Suppressor macrophage treated with lipopolysaccharide for 1 hour (primary cell): Measurements from ENCODE around the gene LIPC.

Experiments used
- DNase-seq, 3 donors: peaks; one replicate each; pipeline ENCODE4 v3.0.0-alpha.2; 2020 to 2022

The LIPC gene

DNA sequence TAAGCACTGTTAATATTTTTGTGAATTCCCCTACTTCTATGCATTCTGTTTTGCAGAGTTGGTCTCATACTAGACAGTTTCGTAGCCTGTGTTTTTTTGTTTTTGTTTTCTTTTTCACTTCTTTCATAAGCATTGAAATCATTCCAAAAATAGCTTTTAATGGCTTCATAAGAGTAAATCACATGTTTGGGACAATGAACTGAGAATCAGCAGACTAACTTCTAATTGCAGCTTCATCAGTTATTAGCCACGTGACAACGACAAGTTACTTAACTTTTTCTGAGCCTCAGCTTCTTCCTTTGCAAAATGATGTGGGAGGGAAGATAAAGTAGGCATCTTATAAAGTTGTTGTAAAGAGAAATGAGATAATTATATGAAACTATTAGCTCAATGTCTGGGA, 124.8 kb downstream of the LIPC start:
- peak; percentile 39 to 70 (median 60) for DNase-seq

DNA sequence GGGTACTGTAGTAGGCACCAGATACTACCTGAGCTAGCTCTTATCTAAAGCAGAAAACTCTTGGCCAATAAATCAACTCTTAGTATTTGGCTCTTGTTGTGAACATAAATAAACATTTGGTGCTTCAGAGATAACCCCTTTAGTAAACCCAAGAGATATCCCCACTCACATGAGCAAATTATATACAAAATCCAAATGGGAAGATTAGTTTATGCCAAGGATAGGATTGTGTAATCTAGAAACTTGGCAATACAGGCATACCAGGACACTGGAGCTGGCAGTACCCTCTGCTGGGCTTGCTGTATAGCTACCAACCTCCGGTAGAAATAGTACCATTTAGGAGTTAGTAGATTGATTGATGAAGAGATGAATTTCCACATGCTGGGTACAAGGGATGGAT, 127.0 kb downstream of the LIPC start:
- no peak for DNase-seq

DNA sequence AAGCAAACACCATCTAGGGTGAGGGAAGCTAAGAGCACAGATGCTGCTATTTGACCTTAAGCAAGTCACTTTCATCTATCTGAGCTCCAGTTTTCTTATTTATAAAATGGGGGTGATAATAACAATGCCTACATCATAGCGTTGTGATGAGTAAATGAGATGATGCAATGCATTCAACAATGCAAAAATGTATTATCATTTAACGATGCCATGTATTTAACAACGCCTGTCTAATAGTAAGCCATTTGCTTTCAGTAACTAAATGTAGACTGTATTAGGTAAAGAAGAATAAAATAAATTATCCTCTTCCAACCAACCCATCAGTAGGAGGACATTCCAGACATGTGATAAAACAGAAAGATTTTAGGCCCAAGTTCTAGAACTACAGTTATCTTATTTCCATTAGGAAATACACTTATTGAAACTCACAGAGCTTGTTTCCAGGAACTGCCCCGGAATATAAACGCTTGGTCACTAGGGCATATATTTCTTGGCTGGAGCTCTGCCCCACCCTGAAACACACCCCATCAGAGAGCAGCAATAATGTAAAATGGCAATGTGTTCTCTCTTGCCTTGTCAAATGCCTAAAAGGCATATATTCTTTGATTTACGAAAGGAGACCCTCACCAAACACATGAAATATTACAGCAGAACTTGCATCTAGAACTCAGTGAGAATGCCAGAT, 128.3 kb downstream of the LIPC start:
- DNase-seq, result no peak

DNA sequence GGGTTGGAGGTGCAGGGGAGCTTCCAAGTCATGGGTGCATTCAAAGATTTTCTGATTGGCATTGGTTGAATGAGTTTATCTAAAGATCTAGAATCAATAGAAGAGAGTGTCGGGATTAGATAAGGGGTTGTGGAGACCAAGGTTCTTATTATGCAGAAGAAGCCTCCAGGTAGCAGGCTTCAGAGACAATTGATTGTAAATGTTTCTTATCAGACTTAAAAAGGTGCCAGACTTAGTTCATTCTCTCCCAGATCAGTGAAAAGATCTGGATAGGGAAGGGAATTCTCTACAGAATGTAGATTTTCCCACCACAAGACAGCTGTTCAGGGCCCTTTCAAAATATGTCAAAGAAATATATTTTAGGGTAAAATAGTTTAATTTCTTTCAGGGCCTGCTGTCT, 129.5 kb downstream of the LIPC start:
- DNase-seq, result no peak

DNA sequence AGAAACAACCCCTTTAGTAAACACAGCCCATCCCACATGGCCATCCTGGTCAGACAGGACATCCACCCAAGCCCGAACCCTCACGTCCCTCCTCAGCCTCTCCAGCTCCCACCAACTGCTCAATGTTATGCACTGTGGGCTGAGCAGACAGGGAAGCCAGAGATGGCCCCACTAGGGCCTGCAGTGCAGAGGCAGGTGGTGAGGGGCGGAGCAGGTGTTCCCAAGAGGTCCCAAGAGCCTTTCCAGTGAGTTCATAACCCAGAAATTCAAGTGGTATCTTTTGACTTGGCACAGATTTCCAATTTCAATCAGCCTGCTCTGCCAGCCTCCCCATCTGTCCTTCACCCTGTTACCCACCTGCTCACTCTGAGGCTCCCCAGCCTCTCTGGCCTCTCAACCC, 130.3 kb downstream of the LIPC start:
- DNase-seq, result no peak

DNA sequence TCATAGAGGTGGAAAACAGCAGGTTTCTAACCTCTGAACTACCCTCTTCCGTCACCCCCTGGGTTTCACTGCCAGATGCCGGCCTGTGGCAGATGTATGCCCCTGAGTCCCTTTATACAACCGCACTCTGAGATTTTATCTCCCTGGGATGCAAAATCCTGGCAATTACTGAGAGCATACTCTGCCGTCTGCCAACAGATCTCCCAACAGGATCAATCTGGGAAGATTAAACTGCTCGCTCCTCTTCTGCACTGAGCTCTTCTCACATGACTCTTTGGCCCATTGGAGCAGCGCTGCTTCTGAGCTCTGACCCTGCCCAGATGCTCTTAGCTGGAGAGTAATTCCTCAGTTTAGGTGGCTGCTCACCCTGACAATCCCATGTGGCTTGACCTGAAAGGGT, 133.2 kb downstream of the LIPC start:
- no peak for DNase-seq

DNA sequence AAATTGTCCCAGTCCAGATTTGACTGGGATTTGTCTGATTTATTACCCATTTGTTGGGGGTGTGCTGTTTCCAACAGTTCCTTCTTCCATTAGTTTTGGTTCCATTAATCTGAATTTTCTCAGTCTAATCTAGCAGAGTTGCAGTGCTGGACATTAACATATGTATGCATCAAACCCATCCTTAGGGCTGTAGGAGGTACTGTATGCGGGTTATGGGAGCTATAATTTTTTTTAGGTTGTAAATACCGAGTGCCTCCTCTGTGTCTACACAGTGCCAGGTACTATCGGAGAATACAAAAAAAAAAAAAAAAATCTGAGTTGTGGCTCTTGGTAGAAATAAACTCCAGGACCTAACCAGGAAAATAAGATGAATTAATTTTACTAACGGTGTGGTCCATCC, 133.8 kb downstream of the LIPC start:
- no peak for DNase-seq

DNA sequence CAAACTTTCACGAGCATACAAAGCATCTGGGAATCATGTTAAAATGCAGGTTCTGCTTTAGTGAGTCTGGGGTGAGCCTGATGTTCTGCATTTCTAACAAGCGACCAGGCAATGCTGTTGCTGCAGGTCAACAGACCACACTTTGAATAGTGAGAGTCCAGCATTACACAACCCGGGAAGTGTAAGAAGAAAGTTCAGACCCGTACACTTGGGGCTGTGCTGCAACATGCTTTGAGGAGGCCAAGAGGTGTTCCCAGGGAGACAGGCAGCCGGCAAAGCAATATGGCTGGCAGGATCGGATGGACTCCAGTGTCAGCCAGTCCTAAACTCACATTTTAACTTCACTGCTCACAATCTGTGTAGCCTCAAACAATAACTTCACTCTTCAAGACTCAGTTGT, 134.2 kb downstream of the LIPC start:
- DNase-seq, result no peak

DNA sequence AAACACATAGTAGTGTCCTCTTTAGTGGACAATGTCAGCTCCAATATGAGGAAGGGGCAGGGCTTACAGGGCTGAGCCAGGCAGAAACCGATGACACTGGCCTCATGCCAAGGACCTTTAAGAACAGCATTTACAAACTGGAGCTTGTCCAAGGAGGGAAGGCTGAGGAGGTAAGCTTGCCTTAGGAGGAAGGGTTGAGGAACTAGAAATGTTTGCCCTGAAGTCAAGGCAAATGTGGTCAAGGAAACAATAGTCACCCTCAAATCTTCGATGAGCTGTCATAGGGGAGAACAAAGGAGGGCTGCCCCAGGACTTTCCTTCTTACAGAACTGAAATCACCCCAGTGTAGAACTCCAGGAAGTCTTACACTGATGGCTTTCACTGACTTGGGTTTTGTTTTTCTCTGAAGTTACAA, 136.4 kb downstream of the LIPC start:
- peak; percentile 77 to 91 (median 87) for DNase-seq

DNA sequence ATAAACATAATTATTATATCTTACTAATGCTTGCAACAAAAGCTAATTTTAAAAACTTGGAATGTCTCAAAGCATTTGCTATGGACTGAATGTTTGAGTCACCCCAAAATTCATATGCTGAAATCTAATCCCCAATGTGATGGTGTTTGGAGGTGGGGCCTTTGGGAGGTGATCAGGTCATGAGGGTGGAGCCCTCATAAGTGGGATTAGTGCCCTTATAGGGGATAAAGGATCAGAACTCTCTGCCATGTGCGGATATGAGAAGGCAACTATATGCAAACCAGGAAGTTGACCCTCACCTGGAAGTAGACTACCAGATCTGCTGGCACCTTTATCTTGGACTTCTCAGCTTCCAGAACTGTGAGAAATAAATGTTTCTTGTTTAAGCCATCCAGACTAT, 137.7 kb downstream of the LIPC start:
- no peak for DNase-seq

DNA sequence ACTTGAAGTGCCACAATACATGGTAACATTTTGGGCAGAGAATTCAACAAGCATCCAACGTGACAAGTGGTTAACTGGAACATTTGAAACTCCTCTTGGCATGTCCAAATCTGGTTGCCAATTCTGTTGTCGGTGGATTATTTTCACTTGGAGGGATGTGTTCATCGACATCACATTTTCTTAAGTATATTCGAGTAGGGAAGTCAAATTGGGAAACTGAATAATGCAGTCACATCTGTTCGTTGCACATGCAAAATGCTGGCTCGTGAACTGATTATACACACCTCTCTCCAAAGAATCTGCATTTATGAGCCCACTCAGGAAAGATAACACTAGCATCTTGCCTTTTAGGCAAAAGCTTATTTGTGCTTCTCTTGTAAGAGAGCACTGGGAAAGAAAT, 139.7 kb downstream of the LIPC start:
- DNase-seq, result no peak

DNA sequence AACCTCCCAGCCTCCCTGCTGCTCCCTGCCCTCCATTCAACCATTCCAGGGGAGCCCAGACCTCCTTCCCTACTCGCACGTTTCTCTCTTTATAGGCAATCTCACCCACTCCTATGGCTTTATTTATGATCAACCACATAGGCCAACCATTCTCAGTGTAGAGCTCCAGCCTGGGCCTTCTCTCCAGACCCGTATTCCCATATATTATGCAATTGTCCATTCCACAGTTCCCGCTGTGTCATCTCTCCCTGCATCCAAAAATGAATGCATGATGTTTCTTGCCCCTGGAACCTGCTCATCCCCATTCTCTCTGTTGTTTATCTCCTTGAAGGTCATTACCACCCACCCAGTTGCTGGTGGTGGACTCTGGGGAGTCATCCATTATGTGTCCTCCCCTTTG, 140.7 kb downstream of the LIPC start:
- DNase-seq, result no peak

DNA sequence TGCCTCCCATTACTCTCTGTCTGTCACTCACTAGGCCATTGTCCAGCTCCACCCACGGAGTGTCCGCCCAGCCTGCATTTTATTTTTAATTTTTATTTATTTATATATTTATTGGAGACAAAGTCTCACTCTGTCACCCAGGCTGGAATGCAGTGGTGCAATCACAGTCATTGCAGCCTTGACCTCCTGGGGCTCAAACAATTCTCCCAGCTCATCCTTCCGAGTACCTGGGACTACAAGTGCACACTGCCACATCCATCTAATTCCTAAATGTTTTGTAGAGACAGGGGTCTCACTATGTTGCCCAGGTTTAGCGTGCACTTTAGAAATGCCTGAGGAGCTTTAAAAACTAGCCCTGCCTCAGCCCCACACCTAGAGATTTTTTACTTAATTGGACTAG, 141.5 kb downstream of the LIPC start:
- DNase-seq, result no peak

DNA sequence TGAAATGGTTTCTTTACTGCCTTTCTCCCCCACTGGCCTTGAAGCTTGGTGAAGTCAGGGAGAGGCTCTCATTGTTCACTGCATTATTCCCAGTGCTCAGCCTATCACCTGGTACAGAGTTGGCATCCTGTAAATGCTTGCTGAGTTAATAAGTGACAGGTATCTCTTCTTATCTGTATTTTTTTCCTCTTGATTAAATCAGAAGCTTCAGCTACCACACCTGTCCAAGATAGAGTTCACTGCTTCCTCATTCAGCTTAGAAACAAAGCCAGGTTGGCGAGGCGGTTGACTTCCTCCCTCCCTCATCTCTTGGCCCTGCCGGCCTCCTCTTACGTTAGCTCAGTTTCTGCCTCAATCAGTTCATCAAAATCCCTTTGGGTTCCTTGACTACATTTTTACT, 142.8 kb downstream of the LIPC start:
- DNase-seq, result no peak

DNA sequence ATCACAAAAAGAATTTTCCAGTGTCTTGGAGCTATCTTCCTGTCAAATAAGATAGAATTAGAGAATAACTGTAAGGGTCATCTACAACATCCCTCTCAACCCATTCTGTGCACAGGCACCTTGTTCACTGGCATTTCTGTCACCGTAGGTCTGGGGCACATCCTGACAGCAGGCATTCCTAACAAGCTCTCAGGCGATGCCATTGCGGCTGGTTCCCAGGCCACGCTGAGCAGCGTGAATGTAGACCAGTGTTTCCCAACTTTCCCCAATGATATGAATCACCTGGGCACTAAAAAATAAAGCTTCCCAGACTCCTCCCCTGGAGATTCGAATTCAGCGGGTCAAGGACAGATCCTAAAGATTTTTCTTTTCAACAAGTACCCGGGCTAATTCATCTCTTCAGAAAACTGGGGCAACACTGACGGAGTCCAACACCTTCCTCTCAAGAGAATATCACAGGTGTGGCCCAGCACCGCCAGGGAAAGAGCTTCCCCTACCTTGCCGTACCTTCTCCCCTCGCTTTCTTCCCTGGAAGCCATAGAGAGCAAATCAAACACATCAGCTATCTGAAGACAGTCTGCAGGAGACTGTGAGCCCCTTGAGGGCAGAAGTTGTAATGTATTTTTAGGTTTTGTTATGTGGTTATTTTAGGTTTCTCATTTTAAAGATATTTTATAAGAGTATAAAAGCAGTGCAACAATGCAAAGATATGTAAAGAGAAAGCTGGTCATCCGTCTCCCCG, 143.4 kb downstream of the LIPC start:
- DNase-seq, result no peak

DNA sequence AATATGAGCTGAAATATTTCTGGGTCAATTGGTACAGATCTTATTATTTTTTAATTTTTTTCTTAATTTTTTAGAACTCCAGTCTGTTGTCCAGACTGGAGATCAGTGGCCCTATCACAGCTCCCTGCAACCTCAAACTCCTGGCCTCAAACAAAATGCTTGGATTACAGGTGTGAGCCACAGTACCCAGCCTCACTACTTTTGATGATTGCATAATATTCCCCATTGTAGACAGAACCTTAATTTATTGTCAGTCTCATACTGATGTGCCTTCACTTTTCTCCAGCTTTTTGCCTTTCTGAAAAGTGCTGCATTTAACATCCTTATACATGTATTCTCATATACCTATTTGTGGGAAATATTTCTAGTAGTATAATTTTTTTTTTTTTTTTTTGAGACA, 144.9 kb downstream of the LIPC start:
- DNase-seq, result no peak

DNA sequence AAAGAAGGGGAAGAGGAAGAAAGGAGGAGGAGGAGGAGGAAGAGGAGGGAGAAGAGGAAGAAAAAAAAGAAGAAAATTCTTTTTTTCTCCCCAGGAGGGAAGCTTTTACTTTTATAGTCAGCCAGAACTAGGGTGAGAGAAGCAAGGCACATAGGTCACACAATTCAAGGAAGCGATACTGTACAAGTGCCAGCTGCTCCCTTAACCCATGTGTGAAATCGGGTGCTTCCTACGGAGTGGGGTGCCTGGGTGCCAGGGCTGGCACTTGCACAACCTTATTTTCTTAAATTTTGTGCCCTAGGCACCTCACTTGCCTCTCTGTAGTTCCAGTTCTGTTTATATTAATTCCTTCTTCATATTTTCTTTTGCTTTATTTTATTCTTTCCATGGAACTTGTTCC, 150.4 kb downstream of the LIPC start:
- DNase-seq, result peak in 2 of 3 donors; percentile 28 to 49

DNA sequence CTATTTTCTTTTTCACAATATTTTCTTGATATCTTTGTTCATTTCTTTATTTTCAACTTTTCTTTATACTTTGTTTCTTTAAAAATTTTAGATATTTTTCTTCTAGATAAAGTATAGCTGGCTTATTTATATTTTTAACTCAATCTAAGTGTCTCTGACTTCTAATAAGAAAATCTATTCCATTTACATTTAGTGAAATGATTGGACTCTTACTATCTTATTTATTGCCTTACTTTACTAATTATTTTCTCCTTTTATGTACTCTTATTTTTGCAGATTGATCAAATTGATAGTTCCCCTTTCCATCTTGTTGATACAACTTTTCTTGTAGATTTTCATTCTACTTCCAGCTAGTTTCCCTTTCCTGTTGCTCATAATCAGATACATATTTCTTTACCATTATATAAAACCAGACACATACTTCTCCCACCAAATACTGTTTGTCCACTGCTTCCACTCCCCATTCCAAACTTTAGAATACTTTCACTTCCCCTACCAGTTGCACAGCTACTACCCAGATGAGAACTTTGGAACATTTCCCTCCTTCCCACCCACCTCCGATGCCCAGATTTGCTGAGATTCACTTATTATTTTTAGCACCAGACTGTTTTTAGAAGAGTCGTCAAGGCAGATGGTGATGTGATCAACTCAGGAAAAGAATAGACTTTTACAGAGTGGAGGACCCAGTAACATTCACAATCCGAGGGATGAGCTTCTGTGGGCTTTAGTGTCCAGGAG, 151.5 kb downstream of the LIPC start:
- DNase-seq, result peak; percentile 40 to 62 (median 51)

DNA sequence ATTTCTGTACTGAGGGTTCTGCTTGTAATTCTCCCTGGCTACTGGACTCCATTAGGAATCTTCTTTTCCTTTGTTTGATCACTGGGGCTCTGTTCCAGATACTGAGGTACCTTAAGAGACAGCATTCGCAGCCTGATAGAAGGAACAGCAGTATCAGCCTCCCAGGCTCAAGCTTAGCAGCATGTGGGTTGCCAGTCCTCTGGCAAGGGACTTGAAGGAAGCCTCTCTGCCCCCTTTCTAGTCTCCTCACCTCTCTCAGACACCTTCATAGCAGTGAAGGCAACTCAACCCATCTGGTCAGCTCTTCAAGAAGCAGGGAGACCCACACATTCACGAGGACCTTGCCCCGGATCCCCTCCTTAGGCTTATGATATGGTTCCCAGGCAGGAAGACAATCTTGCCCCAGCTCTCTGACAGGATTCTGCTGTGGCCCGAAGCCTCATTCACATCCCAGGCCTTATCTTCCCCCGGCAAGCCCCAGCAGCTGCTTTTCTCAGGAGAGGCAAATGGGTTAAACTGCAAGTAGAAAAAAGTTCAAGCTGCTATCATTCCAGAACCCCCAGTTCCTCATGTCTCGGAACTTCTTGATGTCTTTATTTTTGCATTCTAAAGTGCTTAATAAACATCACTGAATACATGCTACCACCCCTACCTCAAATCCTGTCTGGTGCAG, 153.1 kb downstream of the LIPC start:
- no peak for DNase-seq

DNA sequence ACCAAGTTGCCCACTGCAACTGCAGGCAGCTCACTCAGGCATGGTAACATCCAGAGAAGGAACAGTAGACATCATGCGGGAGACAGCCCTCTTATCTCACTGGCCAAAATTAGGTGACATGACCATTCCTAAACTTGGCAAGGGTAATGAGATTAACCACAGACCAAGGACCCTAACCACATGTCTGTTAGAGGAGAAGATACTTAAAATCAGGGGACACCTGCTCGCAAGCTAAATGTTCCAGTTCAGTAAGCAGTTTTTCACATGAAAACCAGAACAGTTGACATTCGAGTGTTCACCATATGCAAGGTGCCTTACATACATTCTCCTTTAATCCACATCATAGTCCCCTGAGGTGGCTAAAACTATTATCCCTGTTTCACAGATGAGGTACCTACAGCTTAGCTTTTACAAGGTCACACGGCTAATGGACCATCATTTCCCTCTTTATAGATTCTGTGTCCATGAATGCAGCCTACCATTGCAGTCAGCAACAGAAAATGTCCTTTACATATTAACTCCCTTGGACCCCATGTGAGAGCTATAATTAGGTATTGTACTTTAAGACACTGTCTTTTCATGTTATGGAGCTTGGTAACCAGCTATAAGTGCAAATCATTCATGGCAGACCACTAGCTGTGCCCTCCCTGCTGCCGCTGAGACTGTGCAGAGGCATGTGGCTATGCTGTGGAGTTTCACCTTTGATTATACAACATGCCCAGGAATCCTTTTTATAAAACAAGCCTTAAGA, 154.1 kb downstream of the LIPC start:
- no peak for DNase-seq

DNA sequence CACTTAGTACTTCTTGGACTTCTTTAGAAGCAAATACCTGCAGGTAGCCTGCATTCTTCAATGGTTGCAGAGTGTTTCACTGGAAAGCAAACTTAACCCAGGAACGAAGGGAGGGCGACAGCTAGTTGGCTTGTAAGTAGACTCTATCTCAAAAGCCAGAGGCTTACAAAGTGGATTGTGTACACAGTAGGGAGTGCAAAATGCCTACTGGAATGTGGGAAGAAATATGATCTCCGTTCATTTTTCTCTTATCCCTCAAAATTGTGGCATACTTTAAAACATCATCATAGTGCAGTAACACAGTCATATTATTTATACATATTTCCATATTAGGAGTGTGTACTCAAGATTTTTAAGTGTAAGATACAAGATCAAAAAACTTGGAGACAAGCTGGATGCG, 155.7 kb downstream of the LIPC start:
- no peak for DNase-seq

DNA sequence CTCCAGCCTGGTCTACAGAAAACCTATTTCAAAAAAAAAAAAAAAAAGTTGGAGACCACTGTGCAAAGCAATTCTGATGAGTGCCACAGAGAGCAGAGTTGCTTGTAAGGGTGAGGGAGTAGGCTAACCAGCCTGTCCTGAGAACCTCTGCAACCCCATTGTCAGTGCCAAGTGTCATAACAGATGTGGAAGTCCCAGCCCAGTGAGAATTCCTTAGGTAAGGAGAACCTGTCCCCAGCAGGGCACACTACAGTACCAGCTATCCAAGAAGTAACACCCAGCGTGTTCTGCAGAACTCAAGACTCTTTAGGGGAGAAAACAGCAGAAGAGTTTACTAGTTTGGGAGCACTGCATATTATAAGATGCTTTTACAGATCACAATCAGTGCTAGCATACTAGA, 156.3 kb downstream of the LIPC start:
- DNase-seq, result no peak

DNA sequence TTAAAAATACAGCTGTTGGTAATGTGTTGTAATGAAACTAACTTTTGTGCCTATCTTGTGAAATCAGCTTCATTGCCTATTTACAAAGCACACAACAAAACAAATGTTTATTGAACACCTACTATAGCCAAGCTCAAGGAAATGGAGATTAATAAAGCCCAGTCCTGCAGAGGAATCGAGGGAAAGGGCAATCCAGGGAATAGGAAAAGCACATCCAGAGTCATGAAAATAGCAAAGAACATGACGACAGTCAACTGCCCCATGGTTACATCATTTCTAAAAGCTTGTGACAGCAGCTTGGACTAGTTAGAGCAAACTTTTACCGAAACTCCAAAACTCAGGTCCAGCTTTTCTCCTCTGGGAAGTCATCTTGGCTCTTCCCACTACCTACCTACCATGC, 157.3 kb downstream of the LIPC start:
- DNase-seq, result no peak
